Suprapubic skin (tissue), 4 donors: Measurements from ENCODE around the gene XPO6.

Experiments used
- EP300 ChIP-seq: sonication (generic); formaldehyde crosslinking; IDR thresholded peaks from one replicate; pipeline ENCODE4 v1.6.1; 2017; ENCODE audit warnings: antibody characterized with exemption
- POLR2A ChIP-seq, 2 donors: fragments of 450-650 bp; IDR thresholded peaks; one replicate each; pipeline ENCODE4 v1.6.1; 2017; ENCODE audit warnings: antibody characterized with exemption in 2 of 2, mild to moderate bottlenecking in 2 of 2, moderate library complexity in 2 of 2
- POLR2AphosphoS5 ChIP-seq, 3 donors: sonication (generic); formaldehyde crosslinking; IDR thresholded peaks; one replicate each; pipeline ENCODE4 v1.6.1; 2017; ENCODE audit warnings: antibody characterized with exemption in 3 of 3
- TF ChIP-seq, protein P1 (sequence below), 2 donors: fragments of 200-600 bp in 1 of 2; fragments of 450-650 bp in 1 of 2; sonication (generic) in 1 of 2; IDR thresholded peaks; one replicate each; pipeline ENCODE4 v1.5.1; 2016 to 2019; ENCODE audit warnings: antibody characterized with exemption in 2 of 2, mild to moderate bottlenecking in 1 of 2, moderate library complexity in 1 of 2

DNA sequence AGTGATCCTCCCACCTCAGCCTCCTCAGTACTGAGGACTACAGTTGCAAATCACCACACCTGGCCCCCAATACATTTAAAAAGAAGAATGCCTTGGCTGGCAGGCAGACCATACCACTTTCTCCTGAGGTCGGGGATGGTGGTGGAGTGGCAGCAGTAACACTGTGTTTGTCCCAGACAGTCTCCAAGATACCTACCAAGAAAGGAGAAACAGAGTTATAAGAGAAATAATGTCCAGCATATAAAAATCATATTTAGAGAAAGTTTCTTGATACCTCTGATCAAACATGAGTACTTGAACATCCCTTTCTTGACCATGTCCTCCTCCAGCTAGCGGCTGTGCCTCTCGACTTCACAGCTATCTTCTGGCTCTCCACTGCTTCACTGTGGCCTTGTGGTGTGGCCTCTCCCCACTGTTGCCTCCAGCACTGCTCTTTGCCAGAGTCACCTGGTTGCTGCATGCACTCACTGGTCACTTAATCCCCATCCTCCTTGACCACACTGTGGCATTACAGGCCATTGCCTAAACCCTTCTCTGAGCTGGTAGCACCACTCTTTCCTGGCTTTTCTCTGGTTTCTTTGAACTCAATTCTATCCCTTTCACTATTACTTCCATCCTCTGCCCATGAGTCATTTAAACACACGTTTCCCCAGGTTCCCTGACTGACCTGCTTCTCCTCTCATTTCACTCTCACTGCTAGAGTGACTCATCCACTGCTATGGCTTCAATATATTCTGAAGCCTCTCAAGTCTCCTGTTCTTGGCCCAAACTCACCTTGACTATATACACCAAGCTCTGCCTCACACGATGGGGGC, 45.2 kb downstream of the XPO6 start:
- TF ChIP-seq, protein P1, sequence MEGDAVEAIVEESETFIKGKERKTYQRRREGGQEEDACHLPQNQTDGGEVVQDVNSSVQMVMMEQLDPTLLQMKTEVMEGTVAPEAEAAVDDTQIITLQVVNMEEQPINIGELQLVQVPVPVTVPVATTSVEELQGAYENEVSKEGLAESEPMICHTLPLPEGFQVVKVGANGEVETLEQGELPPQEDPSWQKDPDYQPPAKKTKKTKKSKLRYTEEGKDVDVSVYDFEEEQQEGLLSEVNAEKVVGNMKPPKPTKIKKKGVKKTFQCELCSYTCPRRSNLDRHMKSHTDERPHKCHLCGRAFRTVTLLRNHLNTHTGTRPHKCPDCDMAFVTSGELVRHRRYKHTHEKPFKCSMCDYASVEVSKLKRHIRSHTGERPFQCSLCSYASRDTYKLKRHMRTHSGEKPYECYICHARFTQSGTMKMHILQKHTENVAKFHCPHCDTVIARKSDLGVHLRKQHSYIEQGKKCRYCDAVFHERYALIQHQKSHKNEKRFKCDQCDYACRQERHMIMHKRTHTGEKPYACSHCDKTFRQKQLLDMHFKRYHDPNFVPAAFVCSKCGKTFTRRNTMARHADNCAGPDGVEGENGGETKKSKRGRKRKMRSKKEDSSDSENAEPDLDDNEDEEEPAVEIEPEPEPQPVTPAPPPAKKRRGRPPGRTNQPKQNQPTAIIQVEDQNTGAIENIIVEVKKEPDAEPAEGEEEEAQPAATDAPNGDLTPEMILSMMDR (IDR thresholded peaks at IDR 0.05) = no peak
- TF ChIP-seq POLR2A (IDR thresholded peaks at IDR 0.05) (no peak), POLR2AphosphoS5 (IDR thresholded peaks at IDR 0.05) (no peak), EP300 (no peak)
